ENCODE measurements around the gene RUNDC3A.

The RUNDC3A gene

GRCh38 chr17:44262654-44263225 lies 45.7 kb upstream of the RUNDC3A start:
- TF ChIP-seq ZNF426 (tag by site-specific recombination; IDR thresholded peaks at IDR 0.05): no peak
- no peak for TF ChIP-seq ZNF658 (tag by site-specific recombination; IDR thresholded peaks at IDR 0.05)
- no peak for TF ChIP-seq CTCF (tag by site-specific recombination; IDR thresholded peaks at IDR 0.05)
- TF ChIP-seq ZNF585B (tag by site-specific recombination; IDR thresholded peaks at IDR 0.05): no peak
- no peak for TF ChIP-seq ZNF174 (tag by site-specific recombination; IDR thresholded peaks at IDR 0.05)
- no peak for TF ChIP-seq ZNF2 (tag by site-specific recombination; IDR thresholded peaks at IDR 0.05)
- TF ChIP-seq ZNF16 (tag by site-specific recombination; IDR thresholded peaks at IDR 0.05; ENCODE audit: low read depth): no peak
- TF ChIP-seq ZNF791 (tag by site-specific recombination; IDR thresholded peaks at IDR 0.05): no peak
- no peak for TF ChIP-seq ZNF140 (tag by site-specific recombination; IDR thresholded peaks at IDR 0.05)
- no peak for TF ChIP-seq ZNF221 (tag by site-specific recombination; IDR thresholded peaks at IDR 0.05; ENCODE audit: borderline replicate concordance)
- TF ChIP-seq OSR2 (tag by site-specific recombination; IDR thresholded peaks at IDR 0.05): no peak
- no peak for TF ChIP-seq PRDM6 (tag by site-specific recombination; IDR thresholded peaks at IDR 0.05)
- TF ChIP-seq PRDM2 (tag by site-specific recombination; IDR thresholded peaks at IDR 0.05; ENCODE audit: borderline replicate concordance): no peak
- TF ChIP-seq ZBTB7A (tag by site-specific recombination; IDR thresholded peaks at IDR 0.05; ENCODE audit: low read depth): no peak
- TF ChIP-seq ZNF19 (tag by site-specific recombination; IDR thresholded peaks at IDR 0.05; ENCODE audit: low read depth): no peak
- TF ChIP-seq ZFP37 (tag by site-specific recombination; IDR thresholded peaks at IDR 0.05): no peak
- TF ChIP-seq PRDM10 (tag by site-specific recombination; IDR thresholded peaks at IDR 0.05): no peak
- H3K4me1 ChIP-seq (ENCODE audit: control insufficient read depth, insufficient read depth, low read length): no peaks in the 10 kb centered on the region
- no peak overlapping the region for H3K4me3 ChIP-seq (ENCODE audit: low read depth, low read length)
- no peaks in the 10 kb centered on the region for H3K36me3 ChIP-seq (ENCODE audit: control insufficient read depth in 2 of 2, insufficient read depth in 1 of 2, low read length in 2 of 2)
- ChIA-PET CTCF (interaction anchor here (0.6 kb wide), 1 partner anchor 661 kb away, joined by 3 read pairs; no protein-coding TSS in a partner anchor), POLR2A (interaction anchor here (0.5 to 1.2 kb wide), 2 partner anchors 8 to 76 kb away, joined by 3 to 4 read pairs; partner anchors contain the start of gene TMUB2)
- no peak overlapping the region for H3K27ac ChIP-seq (ENCODE audit: extremely low read depth, low read depth, low read length)
- H3K9me3 ChIP-seq (ENCODE audit: control insufficient read depth, insufficient read depth, low read depth, low read length): no peaks in the 10 kb centered on the region
